Natural killer cell treated with Interleukin-12 subunit alpha and Interleukin-12 subunit beta and Interleukin-15 and Interleukin-18, amount 100 ng/mL, for 72 hours (primary cell): ENCODE results near the gene XPC. TPM values are rescaled to one million over a fixed set of nuclear protein-coding genes. Genes with fewer than 3 reads are reported as not detected.

ENCODE experiments used
- ATAC-seq, 2 donors: fragments of 150-1000 bp; cut with Tn5 transposase in 1 of 2; sonication (Bioruptor Pico), chemical (Tn5 transposase) in 1 of 2; 2 replicates each; pipeline ENCODE4 v1.10.0; 2021
- DNase-seq: peaks from one replicate; pipeline ENCODE4 v3.0.0; 2022; ENCODE audit warnings: low spot score
- H3K27ac Mint-ChIP-seq, 2 donors: 1 replicate in 1 of 2; 2 replicates in 1 of 2; pipeline ENCODE4 v1.8.0; 2022; ENCODE audit warnings: mixed read lengths in 2 of 2, mild to moderate bottlenecking in 1 of 2, moderate library complexity in 1 of 2
- H3K27me3 Mint-ChIP-seq, 2 donors: 1 replicate in 1 of 2; 2 replicates in 1 of 2; pipeline ENCODE4 v1.8.0; 2022; ENCODE audit warnings: mixed read lengths in 2 of 2
- H3K36me3 Mint-ChIP-seq: one replicate; pipeline ENCODE4 v1.8.0; 2022; ENCODE audit warnings: mixed read lengths
- H3K4me1 Mint-ChIP-seq, 2 donors: 1 replicate in 1 of 2; 2 replicates in 1 of 2; pipeline ENCODE4 v1.8.0; 2022; ENCODE audit warnings: low read depth in 2 of 2, mixed read lengths in 2 of 2, mild to moderate bottlenecking in 1 of 2
- H3K4me3 Mint-ChIP-seq: one replicate; pipeline ENCODE4 v1.8.0; 2022; ENCODE audit warnings: mixed read lengths
- H3K9me3 Mint-ChIP-seq: 2 replicates; pipeline ENCODE4 v1.8.0; 2022; ENCODE audit warnings: mixed read lengths
- total RNA-seq, 2 donors: library from RNA; stranded (reverse); gene quantifications; one replicate each; pipeline ENCODE4 v1.2.3, GENCODE V29; 2022

The XPC gene
- total RNA-seq, 2 donors from 2014 or later, result 24.6 to 31.5 TPM

- no peaks in the 10 kb centered on the region for H3K4me1 Mint-ChIP-seq
- H3K9me3 Mint-ChIP-seq, result no peaks in the 10 kb centered on the region
- H3K27ac Mint-ChIP-seq, result no peak overlapping the region
- no peak for ATAC-seq
- H3K27me3 Mint-ChIP-seq, result peaks cover 0 to 2% of the 10 kb centered on the region in 2 donors
- no peak overlapping the region for H3K4me3 Mint-ChIP-seq
- H3K36me3 Mint-ChIP-seq, result no peaks in the 10 kb centered on the region
- no peak for DNase-seq
Observed at GRCh38 chr3:14213066-14213774, 34.8 kb upstream of the XPC start.

GRCh38 chr3:14212032-14212431 is 33.6 kb upstream of the XPC start:
- no peaks in the 10 kb centered on the region for H3K36me3 Mint-ChIP-seq
- H3K27me3 Mint-ChIP-seq, result peaks cover 0 to 2% of the 10 kb centered on the region in 2 donors
- H3K9me3 Mint-ChIP-seq, result no peaks in the 10 kb centered on the region
- H3K4me1 Mint-ChIP-seq, result no peaks in the 10 kb centered on the region
- no peak overlapping the region for H3K4me3 Mint-ChIP-seq
- no peak overlapping the region for H3K27ac Mint-ChIP-seq
- DNase-seq (no peak), ATAC-seq (no peak)

GRCh38 chr3:14211621-14212020 is 33.2 kb upstream of the XPC start:
- Mint-ChIP-seq H3K4me3 (no peak overlapping the region), H3K4me1 (no peaks in the 10 kb centered on the region), H3K27me3 (peaks cover 0 to 2% of the 10 kb centered on the region in 2 donors), H3K36me3 (no peaks in the 10 kb centered on the region), H3K9me3 (no peaks in the 10 kb centered on the region), H3K27ac (no peak overlapping the region)
- ATAC-seq, result no peak
- DNase-seq, result no peak

- H3K4me3 Mint-ChIP-seq, result no peak overlapping the region
- DNase-seq (no peak), ATAC-seq (no peak)
- no peaks in the 10 kb centered on the region for H3K4me1 Mint-ChIP-seq
- H3K27ac Mint-ChIP-seq, result no peak overlapping the region
- no peaks in the 10 kb centered on the region for H3K9me3 Mint-ChIP-seq
- H3K27me3 Mint-ChIP-seq, result peaks cover 0 to 2% of the 10 kb centered on the region in 2 donors
- H3K36me3 Mint-ChIP-seq, result no peaks in the 10 kb centered on the region
Observed at GRCh38 chr3:14210843-14211594, 32.6 kb upstream of the XPC start.

GRCh38 chr3:14210290-14210688 is 31.9 kb upstream of the XPC start:
- no peaks in the 10 kb centered on the region for H3K36me3 Mint-ChIP-seq
- ATAC-seq (no peak), DNase-seq (no peak)
- H3K9me3 Mint-ChIP-seq, result no peaks in the 10 kb centered on the region
- H3K4me3 Mint-ChIP-seq, result no peak overlapping the region
- peaks cover 0 to 2% of the 10 kb centered on the region in 2 donors for H3K27me3 Mint-ChIP-seq
- H3K4me1 Mint-ChIP-seq, result no peaks in the 10 kb centered on the region
- H3K27ac Mint-ChIP-seq, result no peak overlapping the region

GRCh38 chr3:14209581-14210289 is 31.3 kb upstream of the XPC start:
- DNase-seq (no peak), ATAC-seq (no peak)
- Mint-ChIP-seq H3K9me3 (no peaks in the 10 kb centered on the region), H3K36me3 (no peaks in the 10 kb centered on the region), H3K27me3 (peaks cover 0 to 2% of the 10 kb centered on the region in 2 donors), H3K27ac (no peak overlapping the region), H3K4me3 (no peak overlapping the region), H3K4me1 (no peaks in the 10 kb centered on the region)

GRCh38 chr3:14208977-14209394 is 30.6 kb upstream of the XPC start:
- peaks cover 0 to 2% of the 10 kb centered on the region in 2 donors for H3K27me3 Mint-ChIP-seq
- ATAC-seq (no peak), DNase-seq (no peak)
- H3K36me3 Mint-ChIP-seq, result no peaks in the 10 kb centered on the region
- H3K4me1 Mint-ChIP-seq, result no peaks in the 10 kb centered on the region
- no peak overlapping the region for H3K4me3 Mint-ChIP-seq
- no peaks in the 10 kb centered on the region for H3K9me3 Mint-ChIP-seq
- no peak overlapping the region for H3K27ac Mint-ChIP-seq

- DNase-seq (no peak), ATAC-seq (no peak)
- Mint-ChIP-seq H3K4me1 (peaks cover 0 to 4% of the 10 kb centered on the region in 2 donors), H3K4me3 (no peak overlapping the region), H3K36me3 (no peaks in the 10 kb centered on the region), H3K27me3 (peaks cover 0 to 2% of the 10 kb centered on the region in 2 donors), H3K9me3 (no peaks in the 10 kb centered on the region), H3K27ac (no peak overlapping the region)
Observed at GRCh38 chr3:14208168-14208567, 29.8 kb upstream of the XPC start.

GRCh38 chr3:14206548-14207177 is 28.3 kb upstream of the XPC start:
- Mint-ChIP-seq H3K9me3 (no peaks in the 10 kb centered on the region), H3K27me3 (peaks cover 0 to 2% of the 10 kb centered on the region in 2 donors), H3K4me1 (peaks cover 0 to 4% of the 10 kb centered on the region in 2 donors)

GRCh38 chr3:14204515-14205284 is 26.3 kb upstream of the XPC start:
- ATAC-seq (no peak), DNase-seq (no peak)
- Mint-ChIP-seq H3K9me3 (no peaks in the 10 kb centered on the region), H3K27me3 (peaks cover 0 to 2% of the 10 kb centered on the region in 2 donors), H3K27ac (no peak overlapping the region), H3K4me1 (peaks cover 0 to 4% of the 10 kb centered on the region in 2 donors), H3K36me3 (no peaks in the 10 kb centered on the region), H3K4me3 (no peak overlapping the region)

More at GRCh38 chr3:14206548-14207177, 28.3 kb upstream of the XPC start:
- ATAC-seq, result no peak
- no peak overlapping the region for H3K27ac Mint-ChIP-seq
- H3K36me3 Mint-ChIP-seq, result no peaks in the 10 kb centered on the region
- no peak for DNase-seq
- H3K4me3 Mint-ChIP-seq, result no peak overlapping the region

GRCh38 chr3:14203521-14204079 is 25.2 kb upstream of the XPC start:
- no peak overlapping the region for H3K27ac Mint-ChIP-seq
- no peak overlapping the region for H3K4me3 Mint-ChIP-seq
- H3K4me1 Mint-ChIP-seq, result peaks cover 0 to 6% of the 10 kb centered on the region in 2 donors
- H3K27me3 Mint-ChIP-seq, result no peaks in the 10 kb centered on the region
- H3K9me3 Mint-ChIP-seq, result no peaks in the 10 kb centered on the region
- ATAC-seq (peak in 1 of 2 donors; percentile 39), DNase-seq (no peak)
- H3K36me3 Mint-ChIP-seq, result peaks cover 4% of the 10 kb centered on the region

GRCh38 chr3:14202874-14203520 is 24.6 kb upstream of the XPC start:
- Mint-ChIP-seq H3K36me3 (peaks cover 10% of the 10 kb centered on the region), H3K27me3 (no peaks in the 10 kb centered on the region), H3K4me3 (no peak overlapping the region), H3K27ac (no peak overlapping the region), H3K9me3 (no peaks in the 10 kb centered on the region), H3K4me1 (peaks cover 0 to 6% of the 10 kb centered on the region in 2 donors)
- DNase-seq (no peak), ATAC-seq (no peak)
